Spleen (tissue), 7 donors: ENCODE measurements around the gene HTR5A.

Experiments used
- POLR2A ChIP-seq, 3 donors: fragments of 450-650 bp; IDR thresholded peaks; one replicate each; pipeline ENCODE4 v1.5.1; 2017; ENCODE audit warnings: antibody characterized with exemption in 3 of 3, mild to moderate bottlenecking in 1 of 3
- POLR2AphosphoS5 ChIP-seq, 3 donors: sonication (generic); formaldehyde crosslinking; IDR thresholded peaks; one replicate each; pipeline ENCODE4 v1.5.1; 2017; ENCODE audit warnings: antibody characterized with exemption in 3 of 3
- TF ChIP-seq, protein P1 (sequence below), 11 experiments: fragments of 200-600 bp in 7 of 11; fragments of 450-650 bp in 4 of 11; sonication (generic) in 4 of 11; IDR thresholded peaks in 8 of 11; conservative IDR thresholded peaks in 3 of 11; 1 replicate in 7 of 11; 2 replicates in 4 of 11; pipeline versions ENCODE4 v1.4.0 to v1.8.0; 2016 to 2021; ENCODE audit warnings: antibody characterized with exemption in 11 of 11, inconsistent platforms in 4 of 11, mild to moderate bottlenecking in 1 of 11
- donor health status: DM: no; HTN: no; CAD: no; lungs with moderate emphysema.
- donor health status: DM: no; HTN: no; CAD: no.
- donor health status: DM: no; HTN: no; CAD: no.

DNA sequence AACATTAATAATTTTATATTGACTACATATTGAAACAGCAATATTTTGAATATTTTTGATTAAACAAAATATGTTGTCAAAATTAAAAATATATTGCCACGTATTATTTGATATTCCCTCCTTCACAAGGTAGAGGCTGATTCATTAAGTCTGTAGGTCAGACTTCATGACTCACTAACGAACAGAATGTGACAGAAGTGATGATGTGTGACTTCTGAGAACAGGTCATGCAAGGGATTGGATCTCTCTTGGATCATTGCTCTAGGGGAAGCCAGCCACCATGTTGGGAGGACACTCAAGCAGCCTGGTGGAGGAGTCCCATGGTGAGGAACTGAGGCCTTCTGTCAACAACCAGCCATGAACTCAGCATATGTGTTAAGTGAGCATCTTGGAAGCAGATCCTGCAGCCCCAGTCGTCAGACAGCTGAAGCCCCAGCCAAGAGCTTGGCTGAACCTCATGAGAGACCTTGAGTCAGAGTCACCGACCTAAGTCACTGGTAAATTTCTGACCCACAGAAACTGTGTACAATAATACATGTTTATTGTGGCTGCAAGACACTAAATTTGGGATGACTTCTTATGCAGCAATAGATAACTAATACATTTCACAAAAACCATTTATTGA lies 66.6 kb downstream of the HTR5A start:
- TF ChIP-seq, protein P1, sequence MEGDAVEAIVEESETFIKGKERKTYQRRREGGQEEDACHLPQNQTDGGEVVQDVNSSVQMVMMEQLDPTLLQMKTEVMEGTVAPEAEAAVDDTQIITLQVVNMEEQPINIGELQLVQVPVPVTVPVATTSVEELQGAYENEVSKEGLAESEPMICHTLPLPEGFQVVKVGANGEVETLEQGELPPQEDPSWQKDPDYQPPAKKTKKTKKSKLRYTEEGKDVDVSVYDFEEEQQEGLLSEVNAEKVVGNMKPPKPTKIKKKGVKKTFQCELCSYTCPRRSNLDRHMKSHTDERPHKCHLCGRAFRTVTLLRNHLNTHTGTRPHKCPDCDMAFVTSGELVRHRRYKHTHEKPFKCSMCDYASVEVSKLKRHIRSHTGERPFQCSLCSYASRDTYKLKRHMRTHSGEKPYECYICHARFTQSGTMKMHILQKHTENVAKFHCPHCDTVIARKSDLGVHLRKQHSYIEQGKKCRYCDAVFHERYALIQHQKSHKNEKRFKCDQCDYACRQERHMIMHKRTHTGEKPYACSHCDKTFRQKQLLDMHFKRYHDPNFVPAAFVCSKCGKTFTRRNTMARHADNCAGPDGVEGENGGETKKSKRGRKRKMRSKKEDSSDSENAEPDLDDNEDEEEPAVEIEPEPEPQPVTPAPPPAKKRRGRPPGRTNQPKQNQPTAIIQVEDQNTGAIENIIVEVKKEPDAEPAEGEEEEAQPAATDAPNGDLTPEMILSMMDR (IDR thresholded peaks at IDR 0.05 in 8 of 11, conservative IDR thresholded peaks at IDR 0.05 in 3 of 11): no peak
- TF ChIP-seq POLR2A (IDR thresholded peaks at IDR 0.05): no peak
- no peak for TF ChIP-seq POLR2AphosphoS5 (IDR thresholded peaks at IDR 0.05)
